Measurements from ENCODE around the gene ADRA1B.

The ADRA1B gene

GRCh38 chr5:159929176-159929575 is 12.9 kb downstream of the ADRA1B start:
- no peak overlapping the region for H3K9ac ChIP-seq (ENCODE audit: insufficient read length, low read depth)
- no peaks in the 10 kb centered on the region for H3K27me3 ChIP-seq (ENCODE audit: insufficient read depth, insufficient read length)
- no peaks in the 10 kb centered on the region for H3K36me3 ChIP-seq (ENCODE audit: insufficient read depth, insufficient read length, low read length)
- no peak overlapping the region for H3K4me3 ChIP-seq (ENCODE audit: insufficient read length, low read depth)
- no peaks in the 10 kb centered on the region for H3K9me3 ChIP-seq (ENCODE audit: insufficient read depth, low read length)
- DNase-seq (ENCODE audit: low read depth, low spot score): no peak
- TF ChIP-seq ZNF274 (IDR thresholded peaks at IDR 0.05; ENCODE audit: low read depth, low read length): no peak
- no peak for TF ChIP-seq YY1 (IDR thresholded peaks at IDR 0.05; ENCODE audit: insufficient read depth, insufficient read length)
- TF ChIP-seq SUZ12 (IDR thresholded peaks at IDR 0.05; ENCODE audit: extremely low read depth, insufficient read depth, insufficient read length): no peak
- no peaks in the 10 kb centered on the region for H3K4me1 ChIP-seq (ENCODE audit: insufficient read depth, insufficient read length)

GRCh38 chr5:159933531-159934485 is 17.5 kb downstream of the ADRA1B start:
- Histone ChIP-seq H3K36me3 (ENCODE audit: insufficient read depth, insufficient read length, low read length) (no peaks in the 10 kb centered on the region), H3K4me3 (ENCODE audit: insufficient read length, low read depth) (no peak overlapping the region), H3K9ac (ENCODE audit: insufficient read length, low read depth) (no peak overlapping the region), H3K27me3 (ENCODE audit: insufficient read depth, insufficient read length) (no peaks in the 10 kb centered on the region), H3K9me3 (ENCODE audit: insufficient read depth, low read length) (no peaks in the 10 kb centered on the region), H3K4me1 (ENCODE audit: insufficient read depth, insufficient read length) (no peaks in the 10 kb centered on the region)
- no peak for TF ChIP-seq ZNF274 (IDR thresholded peaks at IDR 0.05; ENCODE audit: low read depth, low read length)
- TF ChIP-seq SUZ12 (IDR thresholded peaks at IDR 0.05; ENCODE audit: extremely low read depth, insufficient read depth, insufficient read length): no peak
- TF ChIP-seq YY1 (IDR thresholded peaks at IDR 0.05; ENCODE audit: insufficient read depth, insufficient read length): no peak
- no peak for DNase-seq (ENCODE audit: low read depth, low spot score)

- peaks cover 2% of the 10 kb centered on the region for H3K4me1 ChIP-seq (ENCODE audit: insufficient read depth, insufficient read length)
- H3K9ac ChIP-seq (ENCODE audit: insufficient read length, low read depth): no peak overlapping the region
- TF ChIP-seq SUZ12 (IDR thresholded peaks at IDR 0.05; ENCODE audit: extremely low read depth, insufficient read depth, insufficient read length) (no peak), ZNF274 (IDR thresholded peaks at IDR 0.05; ENCODE audit: low read depth, low read length) (no peak), YY1 (IDR thresholded peaks at IDR 0.05; ENCODE audit: insufficient read depth, insufficient read length) (no peak)
- H3K36me3 ChIP-seq (ENCODE audit: insufficient read depth, insufficient read length, low read length): no peaks in the 10 kb centered on the region
- no peaks in the 10 kb centered on the region for H3K27me3 ChIP-seq (ENCODE audit: insufficient read depth, insufficient read length)
- no peak overlapping the region for H3K4me3 ChIP-seq (ENCODE audit: insufficient read length, low read depth)
- no peaks in the 10 kb centered on the region for H3K9me3 ChIP-seq (ENCODE audit: insufficient read depth, low read length)
- no peak for DNase-seq (ENCODE audit: low read depth, low spot score)
Observed at GRCh38 chr5:159935946-159936345, 19.7 kb downstream of the ADRA1B start.

- no peak overlapping the region for H3K4me3 ChIP-seq (ENCODE audit: insufficient read length, low read depth)
Observed at GRCh38 chr5:159936686-159937329, 20.5 kb downstream of the ADRA1B start.

GRCh38 chr5:159937580-159937979 is 21.3 kb downstream of the ADRA1B start:
- H3K9ac ChIP-seq (ENCODE audit: insufficient read length, low read depth): no peak overlapping the region
- no peaks in the 10 kb centered on the region for H3K27me3 ChIP-seq (ENCODE audit: insufficient read depth, insufficient read length)
- no peaks in the 10 kb centered on the region for H3K36me3 ChIP-seq (ENCODE audit: insufficient read depth, insufficient read length, low read length)
- H3K9me3 ChIP-seq (ENCODE audit: insufficient read depth, low read length): no peaks in the 10 kb centered on the region
- TF ChIP-seq YY1 (IDR thresholded peaks at IDR 0.05; ENCODE audit: insufficient read depth, insufficient read length) (no peak), SUZ12 (IDR thresholded peaks at IDR 0.05; ENCODE audit: extremely low read depth, insufficient read depth, insufficient read length) (no peak), ZNF274 (IDR thresholded peaks at IDR 0.05; ENCODE audit: low read depth, low read length) (no peak)
- peaks cover 2% of the 10 kb centered on the region for H3K4me1 ChIP-seq (ENCODE audit: insufficient read depth, insufficient read length)
- no peak for DNase-seq (ENCODE audit: low read depth, low spot score)
- H3K4me3 ChIP-seq (ENCODE audit: insufficient read length, low read depth): no peak overlapping the region

More at GRCh38 chr5:159936686-159937329, 20.5 kb downstream of the ADRA1B start:
- Histone ChIP-seq H3K9ac (ENCODE audit: insufficient read length, low read depth) (no peak overlapping the region), H3K9me3 (ENCODE audit: insufficient read depth, low read length) (no peaks in the 10 kb centered on the region), H3K4me1 (ENCODE audit: insufficient read depth, insufficient read length) (peaks cover 2% of the 10 kb centered on the region), H3K36me3 (ENCODE audit: insufficient read depth, insufficient read length, low read length) (no peaks in the 10 kb centered on the region), H3K27me3 (ENCODE audit: insufficient read depth, insufficient read length) (no peaks in the 10 kb centered on the region)
- TF ChIP-seq YY1 (IDR thresholded peaks at IDR 0.05; ENCODE audit: insufficient read depth, insufficient read length): no peak
- TF ChIP-seq SUZ12 (IDR thresholded peaks at IDR 0.05; ENCODE audit: extremely low read depth, insufficient read depth, insufficient read length): no peak
- TF ChIP-seq ZNF274 (IDR thresholded peaks at IDR 0.05; ENCODE audit: low read depth, low read length): no peak
- DNase-seq (ENCODE audit: low read depth, low spot score): no peak

- peaks cover 2% of the 10 kb centered on the region for H3K4me1 ChIP-seq (ENCODE audit: insufficient read depth, insufficient read length)
- no peak for DNase-seq (ENCODE audit: low read depth, low spot score)
- H3K27me3 ChIP-seq (ENCODE audit: insufficient read depth, insufficient read length): no peaks in the 10 kb centered on the region
- TF ChIP-seq YY1 (IDR thresholded peaks at IDR 0.05; ENCODE audit: insufficient read depth, insufficient read length): no peak
- no peak for TF ChIP-seq ZNF274 (IDR thresholded peaks at IDR 0.05; ENCODE audit: low read depth, low read length)
- no peak for TF ChIP-seq SUZ12 (IDR thresholded peaks at IDR 0.05; ENCODE audit: extremely low read depth, insufficient read depth, insufficient read length)
- no peaks in the 10 kb centered on the region for H3K9me3 ChIP-seq (ENCODE audit: insufficient read depth, low read length)
- H3K4me3 ChIP-seq (ENCODE audit: insufficient read length, low read depth): no peak overlapping the region
- no peak overlapping the region for H3K9ac ChIP-seq (ENCODE audit: insufficient read length, low read depth)
- H3K36me3 ChIP-seq (ENCODE audit: insufficient read depth, insufficient read length, low read length): no peaks in the 10 kb centered on the region
Observed at GRCh38 chr5:159943326-159943725, 27.0 kb downstream of the ADRA1B start.

GRCh38 chr5:159944056-159944600 is 27.8 kb downstream of the ADRA1B start:
- Histone ChIP-seq H3K27me3 (ENCODE audit: insufficient read depth, insufficient read length) (no peaks in the 10 kb centered on the region), H3K4me1 (ENCODE audit: insufficient read depth, insufficient read length) (peaks cover 2% of the 10 kb centered on the region), H3K9me3 (ENCODE audit: insufficient read depth, low read length) (no peaks in the 10 kb centered on the region), H3K36me3 (ENCODE audit: insufficient read depth, insufficient read length, low read length) (no peaks in the 10 kb centered on the region), H3K4me3 (ENCODE audit: insufficient read length, low read depth) (no peak overlapping the region), H3K9ac (ENCODE audit: insufficient read length, low read depth) (no peak overlapping the region)
- DNase-seq (ENCODE audit: low read depth, low spot score): no peak
- no peak for TF ChIP-seq SUZ12 (IDR thresholded peaks at IDR 0.05; ENCODE audit: extremely low read depth, insufficient read depth, insufficient read length)
- TF ChIP-seq YY1 (IDR thresholded peaks at IDR 0.05; ENCODE audit: insufficient read depth, insufficient read length): no peak
- no peak for TF ChIP-seq ZNF274 (IDR thresholded peaks at IDR 0.05; ENCODE audit: low read depth, low read length)
